A549 (cell line): ENCODE results near the gene PROCA1.

Experiments used
- CTCF ChIP-seq: fragments of >200 bp; sonication (Bioruptor Twin); formaldehyde crosslinking; IDR thresholded peaks from 3 replicates; pipeline ENCODE4 v1.5.1; 2016
- EHMT2 ChIP-seq: fragments of 200-600 bp; sonication (generic); IDR thresholded peaks from 2 replicates; pipeline ENCODE4 v1.6.1; 2016; ENCODE audit warnings: antibody characterized with exemption, low read depth, mild to moderate bottlenecking, moderate library complexity
- HMGXB4 ChIP-seq: fragments of 250-450 bp; sonication (Bioruptor Pico); IDR thresholded peaks from 2 replicates; pipeline ENCODE4 v1.5.0; 2021; ENCODE audit warnings: mild to moderate bottlenecking, moderate library complexity, borderline replicate concordance
- JUN ChIP-seq, 2 experiments: fragments of >200 bp; sonication (Bioruptor Twin); formaldehyde crosslinking; IDR thresholded peaks; 2 replicates in 1 of 2; 3 replicates in 1 of 2; pipeline ENCODE4 v1.6.1; 2016 to 2017
- RCOR1 ChIP-seq: fragments of 150-350 bp; IDR thresholded peaks from 2 replicates; pipeline ENCODE4 v1.6.1; 2014; ENCODE audit warnings: antibody characterized with exemption, low read length, low read depth
- REST ChIP-seq: fragments of 200-600 bp; sonication (generic); IDR thresholded peaks from 2 replicates; pipeline ENCODE4 v1.6.1; 2016; ENCODE audit warnings: antibody characterized with exemption, mild to moderate bottlenecking, moderate library complexity

GRCh38 chr17:28675490-28675889, 36.2 kb downstream of the PROCA1 start:
- TF ChIP-seq RCOR1 (no peak), REST (no peak), CTCF (no peak), EHMT2 (no peak), JUN (IDR thresholded peaks at IDR 0.05) (no peak), HMGXB4 (CRISPR knock-in tag) (no peak)
